ENCODE measurements around the gene MEOX2. TPM values are rescaled to one million over a fixed set of nuclear protein-coding genes. Genes with fewer than 3 reads are reported as not detected.

MEOX2 gene
- total RNA-seq, 1 experiment from 2014 or later = 0.22 TPM

GRCh38 chr7:15682751-15683245 lies 3.7 kb downstream of the MEOX2 start:
- no peak for TF ChIP-seq EZH2 (IDR thresholded peaks at IDR 0.05; ENCODE audit: low read depth)
- TF ChIP-seq, protein P1, sequence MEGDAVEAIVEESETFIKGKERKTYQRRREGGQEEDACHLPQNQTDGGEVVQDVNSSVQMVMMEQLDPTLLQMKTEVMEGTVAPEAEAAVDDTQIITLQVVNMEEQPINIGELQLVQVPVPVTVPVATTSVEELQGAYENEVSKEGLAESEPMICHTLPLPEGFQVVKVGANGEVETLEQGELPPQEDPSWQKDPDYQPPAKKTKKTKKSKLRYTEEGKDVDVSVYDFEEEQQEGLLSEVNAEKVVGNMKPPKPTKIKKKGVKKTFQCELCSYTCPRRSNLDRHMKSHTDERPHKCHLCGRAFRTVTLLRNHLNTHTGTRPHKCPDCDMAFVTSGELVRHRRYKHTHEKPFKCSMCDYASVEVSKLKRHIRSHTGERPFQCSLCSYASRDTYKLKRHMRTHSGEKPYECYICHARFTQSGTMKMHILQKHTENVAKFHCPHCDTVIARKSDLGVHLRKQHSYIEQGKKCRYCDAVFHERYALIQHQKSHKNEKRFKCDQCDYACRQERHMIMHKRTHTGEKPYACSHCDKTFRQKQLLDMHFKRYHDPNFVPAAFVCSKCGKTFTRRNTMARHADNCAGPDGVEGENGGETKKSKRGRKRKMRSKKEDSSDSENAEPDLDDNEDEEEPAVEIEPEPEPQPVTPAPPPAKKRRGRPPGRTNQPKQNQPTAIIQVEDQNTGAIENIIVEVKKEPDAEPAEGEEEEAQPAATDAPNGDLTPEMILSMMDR (conservative IDR thresholded peaks at IDR 0.05) = no peak
- no peaks in the 10 kb centered on the region for H3K27me3 ChIP-seq (ENCODE audit: insufficient read depth, low read depth)
- no peaks in the 10 kb centered on the region for H3K4me1 ChIP-seq (replicated peaks; ENCODE audit: insufficient read depth)
- no peaks in the 10 kb centered on the region for H3K36me3 ChIP-seq (ENCODE audit: low read depth)
- intact Hi-C loops (cut with micrococcal nuclease; ENCODE audit: unreplicated experiment) = no loop called here
- no peaks in the 10 kb centered on the region for H3K79me2 ChIP-seq (ENCODE audit: low read depth)
- H3F3A ChIP-seq (ENCODE audit: insufficient read depth, low read depth) = no peaks in the 10 kb centered on the region
- CTCF ChIA-PET = no interaction called here
- H3K27ac ChIP-seq = no peak overlapping the region
- no peaks in the 10 kb centered on the region for H3K9me2 ChIP-seq (ENCODE audit: insufficient read depth)
- H3K4me3 ChIP-seq = no peak overlapping the region
- no peaks in the 10 kb centered on the region for H4K20me1 ChIP-seq (ENCODE audit: insufficient read depth)
- no peaks in the 10 kb centered on the region for H3K9me3 ChIP-seq (ENCODE audit: insufficient read depth, low read depth)
- H3K4me2 ChIP-seq = no peak overlapping the region
- DNase-seq = no peak
- no TSS peak for BruUV-seq (replicated peaks)
- H2AFZ ChIP-seq = no peak overlapping the region
- POLR2A ChIA-PET (ENCODE audit: unreplicated experiment) = no interaction called here

GRCh38 chr7:15682111-15682510 lies 4.4 kb downstream of the MEOX2 start:
- POLR2A ChIA-PET (ENCODE audit: unreplicated experiment) = no interaction called here

GRCh38 chr7:15681631-15682030 lies 4.9 kb downstream of the MEOX2 start:
- DNase-seq = no peak
- TF ChIP-seq EZH2 (IDR thresholded peaks at IDR 0.05; ENCODE audit: low read depth) = no peak
- TF ChIP-seq, protein P1 (conservative IDR thresholded peaks at IDR 0.05) = no peak
- no TSS peak for BruUV-seq (replicated peaks)
- ChIA-PET CTCF (no interaction called here), POLR2A (ENCODE audit: unreplicated experiment) (no interaction called here)
- no peaks in the 10 kb centered on the region for H3F3A ChIP-seq (ENCODE audit: insufficient read depth, low read depth)
- no peak overlapping the region for H3K4me3 ChIP-seq
- no peaks in the 10 kb centered on the region for H3K27me3 ChIP-seq (ENCODE audit: insufficient read depth, low read depth)
- H3K79me2 ChIP-seq (ENCODE audit: low read depth) = no peaks in the 10 kb centered on the region
- intact Hi-C loops (cut with micrococcal nuclease; ENCODE audit: unreplicated experiment) = no loop called here
- no peak overlapping the region for H3K4me2 ChIP-seq
- H3K9me3 ChIP-seq (ENCODE audit: insufficient read depth, low read depth) = no peaks in the 10 kb centered on the region
- no peak overlapping the region for H2AFZ ChIP-seq
- H3K36me3 ChIP-seq (ENCODE audit: low read depth) = no peaks in the 10 kb centered on the region
- no peaks in the 10 kb centered on the region for H3K4me1 ChIP-seq (replicated peaks; ENCODE audit: insufficient read depth)
- H4K20me1 ChIP-seq (ENCODE audit: insufficient read depth) = no peaks in the 10 kb centered on the region
- no peak overlapping the region for H3K27ac ChIP-seq
- H3K9me2 ChIP-seq (ENCODE audit: insufficient read depth) = no peaks in the 10 kb centered on the region

More at GRCh38 chr7:15682111-15682510, 4.4 kb downstream of the MEOX2 start:
- Histone ChIP-seq H3K4me2 (no peak overlapping the region), H3K27me3 (ENCODE audit: insufficient read depth, low read depth) (no peaks in the 10 kb centered on the region), H3K4me1 (replicated peaks; ENCODE audit: insufficient read depth) (no peaks in the 10 kb centered on the region), H2AFZ (no peak overlapping the region), H3K4me3 (no peak overlapping the region), H4K20me1 (ENCODE audit: insufficient read depth) (no peaks in the 10 kb centered on the region), H3K9me3 (ENCODE audit: insufficient read depth, low read depth) (no peaks in the 10 kb centered on the region), H3K79me2 (ENCODE audit: low read depth) (no peaks in the 10 kb centered on the region), H3K27ac (no peak overlapping the region), H3K9me2 (ENCODE audit: insufficient read depth) (no peaks in the 10 kb centered on the region), H3F3A (ENCODE audit: insufficient read depth, low read depth) (no peaks in the 10 kb centered on the region), H3K36me3 (ENCODE audit: low read depth) (no peaks in the 10 kb centered on the region)
- CTCF ChIA-PET = no interaction called here
- BruUV-seq (replicated peaks) = no TSS peak
- TF ChIP-seq, protein P1 (conservative IDR thresholded peaks at IDR 0.05) = no peak
- no peak for TF ChIP-seq EZH2 (IDR thresholded peaks at IDR 0.05; ENCODE audit: low read depth)
- intact Hi-C loops (cut with micrococcal nuclease; ENCODE audit: unreplicated experiment) = no loop called here
- DNase-seq = no peak
